ENCODE measurements around the gene FAHD1.
"Not testable (repeated sequence)": the region's sequence is repeated elsewhere in the genome, so short reads cannot be mapped to it uniquely, and the experiment has no call there.

FAHD1 gene

DNA sequence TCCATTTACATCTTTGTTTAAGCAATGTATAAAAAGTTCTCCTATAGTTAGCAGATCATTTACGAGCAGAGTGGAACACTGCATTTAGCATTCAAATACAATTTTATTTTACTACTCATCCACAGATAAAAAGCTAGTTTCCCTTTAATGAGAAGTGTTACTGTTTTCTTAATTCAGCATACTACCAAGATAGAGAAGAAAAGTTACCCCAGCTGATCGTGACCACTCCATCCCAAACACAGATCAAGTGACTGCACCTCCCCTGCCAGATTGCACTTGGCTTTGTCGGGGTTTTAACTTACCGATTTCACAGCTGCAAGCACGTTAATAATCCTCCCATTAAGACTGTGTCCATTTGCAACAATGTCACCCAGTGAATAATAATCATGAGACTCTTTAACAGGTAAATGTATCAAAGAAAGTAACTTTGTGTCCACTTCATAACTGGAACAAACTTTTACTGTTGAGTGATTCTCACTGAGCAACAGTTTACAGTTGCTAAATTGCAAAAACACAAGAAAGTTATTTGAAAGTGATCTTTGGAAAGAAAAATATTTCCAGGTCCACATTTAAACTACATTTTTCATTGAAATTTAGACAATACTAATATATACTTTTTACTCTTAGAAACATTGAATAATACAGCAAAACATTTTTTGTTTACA, 30.6 kb downstream of the FAHD1 start:
- DNase-seq = no peak

DNA sequence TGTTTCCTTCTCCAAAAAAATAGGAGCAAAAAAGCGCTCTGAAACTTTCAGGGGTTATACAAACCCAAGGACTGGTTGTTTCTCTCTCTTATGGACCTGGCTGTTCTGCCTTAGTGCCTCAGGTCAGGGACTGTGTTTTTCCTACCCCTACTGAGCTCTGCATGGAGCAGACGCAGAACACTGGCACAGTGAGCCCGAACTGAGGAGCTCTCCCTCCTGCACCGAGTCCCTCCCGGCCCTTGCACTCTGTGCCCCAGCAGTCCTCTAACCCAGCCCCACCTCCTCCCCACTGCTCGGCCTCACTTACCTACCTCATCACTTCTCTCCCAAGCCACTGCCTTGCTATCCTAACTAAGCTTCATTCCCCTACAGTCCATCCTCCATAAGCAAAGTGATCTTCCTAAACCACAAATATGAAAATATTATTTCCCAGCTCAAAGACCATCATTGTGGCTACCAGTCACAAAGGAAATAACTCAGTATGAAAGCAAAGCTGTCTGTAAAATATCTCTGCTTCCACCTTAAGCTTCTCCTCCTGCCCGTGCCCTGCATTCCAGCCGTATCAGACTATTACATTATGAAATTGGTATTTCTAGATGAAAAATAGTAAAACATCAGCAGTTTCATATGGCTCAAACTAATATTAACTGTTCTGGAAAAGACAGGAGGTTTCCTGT, 31.3 kb downstream of the FAHD1 start:
- no peak for DNase-seq

DNA sequence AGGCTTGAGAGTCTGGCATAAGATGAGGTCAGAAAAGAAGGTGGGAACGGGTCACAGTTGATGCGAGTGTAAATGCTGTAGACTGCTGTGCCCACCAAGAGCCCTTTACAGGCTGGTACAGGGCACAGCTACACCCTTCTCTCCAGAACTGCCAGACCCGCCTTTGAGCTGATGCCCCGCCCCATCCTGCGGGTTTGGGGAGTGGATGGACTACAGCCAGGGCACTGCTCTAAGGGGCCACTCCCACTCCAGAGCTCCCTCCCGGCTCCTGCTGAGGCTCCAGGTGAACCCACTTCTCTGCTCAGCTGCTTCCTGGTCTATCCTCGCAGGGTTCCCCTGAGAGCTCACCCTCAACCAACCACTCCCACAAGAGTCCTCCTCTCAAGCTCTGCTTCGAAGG, 32.6 kb downstream of the FAHD1 start:
- no peak for DNase-seq

DNA sequence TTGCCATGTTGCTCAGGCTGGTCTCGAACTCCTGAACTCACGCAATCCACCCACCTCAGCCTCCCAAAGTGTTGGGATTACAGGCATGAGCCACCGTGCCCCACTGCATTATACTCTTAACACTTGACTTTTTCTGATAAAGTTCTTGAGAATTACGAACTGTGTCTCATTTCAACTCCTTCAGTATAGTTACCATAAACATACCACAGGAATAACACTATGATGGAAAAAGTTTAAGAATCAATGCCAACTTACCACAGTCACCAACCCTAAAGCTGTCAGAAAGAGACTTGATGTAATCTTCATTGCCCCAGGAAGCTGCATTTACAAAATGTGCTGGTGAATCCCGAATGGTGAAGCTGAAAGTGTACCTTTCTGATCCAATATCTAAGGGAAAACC, 34.7 kb downstream of the FAHD1 start:
- no peak for DNase-seq

DNA sequence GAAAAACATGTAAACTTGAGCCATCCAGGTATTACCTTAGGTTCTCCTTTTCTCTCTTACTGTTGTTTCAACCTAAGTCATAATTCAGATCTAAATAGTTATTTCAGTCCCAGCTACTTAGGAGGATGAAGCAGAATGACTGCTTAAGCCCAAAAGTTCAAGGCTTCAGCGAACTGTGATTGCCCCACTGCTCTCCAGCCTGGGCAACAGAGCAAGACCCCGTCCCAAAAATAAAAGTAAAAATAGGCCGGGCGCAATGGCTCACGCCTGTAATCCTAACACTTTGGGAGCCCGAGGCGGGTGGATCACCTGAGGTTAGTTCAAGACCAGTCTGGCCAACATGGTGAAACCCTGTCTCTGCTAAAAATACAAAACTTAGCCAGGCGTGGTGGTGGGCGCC, 35.4 kb downstream of the FAHD1 start:
- DNase-seq = no peak

DNA sequence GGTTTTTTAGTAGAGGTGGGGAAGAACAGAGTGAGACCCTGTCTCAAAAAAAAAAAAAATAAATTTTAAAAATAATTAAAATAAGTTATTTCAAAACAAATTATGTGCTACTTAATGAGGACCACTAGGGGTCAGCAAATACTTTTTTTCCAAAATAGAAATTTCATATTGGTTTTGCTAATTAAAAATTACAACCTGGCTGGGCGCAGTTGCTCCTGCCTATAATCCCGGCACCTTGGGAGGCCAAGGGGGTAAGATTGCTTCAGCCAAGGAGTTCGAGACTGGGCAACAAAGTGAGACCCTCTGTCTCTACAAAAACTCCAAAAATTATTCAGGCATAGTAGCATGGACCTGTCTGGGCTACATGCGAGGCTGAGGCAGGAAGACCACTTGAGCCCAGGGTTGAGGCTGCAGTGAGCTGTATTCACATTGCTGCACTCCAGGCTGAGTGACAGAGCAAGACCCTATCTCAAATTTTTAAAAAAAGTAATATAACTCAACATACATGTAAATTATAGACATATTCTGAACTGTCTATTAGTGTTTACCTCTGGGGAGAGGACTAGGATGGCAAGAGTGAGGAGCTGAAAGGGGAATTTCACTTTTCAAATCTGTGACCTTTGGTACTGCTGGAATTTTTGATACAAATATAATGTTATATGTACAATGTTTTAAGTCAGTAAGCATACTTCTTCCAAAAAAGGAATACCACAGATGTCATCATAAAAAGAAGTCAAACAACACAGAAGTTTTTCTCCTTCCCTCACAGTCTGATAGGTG, 36.9 kb downstream of the FAHD1 start:
- no peak for DNase-seq

DNA sequence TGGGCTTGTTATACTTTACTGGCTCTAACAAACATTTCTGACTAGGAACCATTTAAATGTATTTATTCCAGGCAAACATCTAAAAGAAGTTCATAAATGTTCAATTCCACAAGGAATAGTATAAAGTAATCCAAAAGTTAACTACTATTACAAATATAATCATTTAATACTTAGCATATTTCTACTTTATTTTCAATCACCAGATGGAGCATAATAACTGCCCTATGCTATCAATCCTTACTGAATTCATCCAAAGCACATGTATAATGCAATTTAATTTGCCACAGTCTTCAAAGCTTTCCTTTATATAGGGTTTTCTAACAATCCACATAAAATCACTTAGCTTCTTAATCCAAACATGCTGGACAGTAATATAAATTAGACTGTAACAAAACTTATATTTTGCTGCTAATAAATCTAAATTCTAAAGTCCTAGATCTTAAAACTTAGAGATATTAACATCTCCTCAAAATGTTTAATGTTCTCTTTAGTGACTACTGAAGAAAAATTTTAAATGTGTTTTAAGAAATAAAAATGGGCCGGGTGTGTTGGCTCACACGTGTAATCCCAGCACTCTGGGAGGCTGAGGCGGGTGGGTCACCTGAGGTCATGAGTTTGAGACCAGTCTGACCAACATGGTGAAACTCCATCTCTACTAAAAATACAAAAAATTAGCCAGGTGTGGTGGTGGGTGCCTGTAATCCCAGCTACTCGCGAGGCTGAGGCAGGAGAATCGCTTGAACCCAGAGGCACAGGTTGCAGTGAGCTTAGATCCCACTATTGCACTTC, 39.1 kb downstream of the FAHD1 start:
- no peak for DNase-seq

DNA sequence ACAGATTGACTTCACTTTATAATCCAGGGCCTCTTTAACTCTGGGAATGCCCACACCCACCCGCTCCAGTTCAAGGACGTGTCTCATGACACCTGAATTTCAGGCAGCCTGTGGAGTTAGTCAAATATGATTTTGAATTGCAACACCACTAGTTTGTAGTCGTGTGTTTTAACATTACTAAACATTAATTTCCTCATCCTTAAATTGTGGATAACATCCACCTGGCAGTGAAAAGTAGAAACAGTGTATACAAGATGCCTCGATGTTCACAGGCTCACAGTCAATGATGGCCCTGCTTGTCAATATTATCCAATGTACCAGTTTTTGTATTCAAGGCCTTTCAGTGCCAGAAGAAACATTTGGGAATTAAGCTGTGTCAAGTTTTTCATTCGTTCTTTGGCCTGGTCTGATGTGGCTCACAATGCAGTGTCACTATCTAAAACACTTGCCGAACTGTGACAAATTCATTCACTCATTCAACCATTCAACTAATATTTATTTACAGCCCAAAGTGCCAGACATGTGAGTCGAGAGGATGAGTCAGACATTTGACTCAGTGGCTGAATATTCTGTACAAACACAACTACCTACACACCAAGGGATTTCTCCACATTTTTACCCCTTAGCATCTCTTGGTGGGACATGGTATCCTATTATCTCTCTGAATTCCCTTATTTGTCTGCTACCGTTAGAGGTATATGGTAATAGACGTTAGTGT, 43.5 kb downstream of the FAHD1 start:
- no peak for DNase-seq

DNA sequence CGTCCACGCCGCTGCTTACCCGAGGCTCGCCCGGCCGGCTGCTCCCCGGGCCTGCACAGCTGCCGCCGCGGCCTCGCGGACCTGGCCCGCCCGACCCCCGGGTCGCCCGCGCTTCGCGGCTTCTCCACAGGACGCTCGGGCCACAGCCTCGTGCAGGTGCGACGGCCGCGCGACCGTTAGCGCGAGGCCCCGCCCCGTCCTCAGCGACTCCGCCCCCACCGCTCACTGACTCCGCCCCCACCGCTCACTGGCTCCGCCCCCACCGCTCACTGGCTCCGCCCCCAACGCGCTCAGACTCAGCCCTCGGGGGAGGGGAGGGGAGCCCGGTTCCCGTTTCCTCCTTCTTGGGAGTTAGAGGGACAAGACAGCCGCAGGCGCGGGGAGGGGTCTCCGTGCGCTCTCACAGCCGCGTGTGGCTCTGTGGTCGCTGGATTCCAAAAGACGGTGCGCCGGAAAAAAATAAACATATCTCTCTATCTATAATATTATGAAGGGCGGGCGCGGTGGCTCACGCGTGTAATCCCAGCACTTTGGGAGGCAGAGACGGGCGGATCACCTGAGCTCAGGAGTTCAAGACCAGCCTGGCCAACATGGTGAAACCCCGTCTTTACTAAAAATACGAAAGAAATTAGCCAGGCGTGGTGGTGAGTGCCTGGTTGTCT, 45.1 kb downstream of the FAHD1 start, which contains the start of gene MEIOB:
MEIOB (minus strand) TSS at position 191 of the 662 bp plus-strand sequence. CDS start 3,989 bp downstream, outside the sequence.
- DNase-seq = no peak

DNA sequence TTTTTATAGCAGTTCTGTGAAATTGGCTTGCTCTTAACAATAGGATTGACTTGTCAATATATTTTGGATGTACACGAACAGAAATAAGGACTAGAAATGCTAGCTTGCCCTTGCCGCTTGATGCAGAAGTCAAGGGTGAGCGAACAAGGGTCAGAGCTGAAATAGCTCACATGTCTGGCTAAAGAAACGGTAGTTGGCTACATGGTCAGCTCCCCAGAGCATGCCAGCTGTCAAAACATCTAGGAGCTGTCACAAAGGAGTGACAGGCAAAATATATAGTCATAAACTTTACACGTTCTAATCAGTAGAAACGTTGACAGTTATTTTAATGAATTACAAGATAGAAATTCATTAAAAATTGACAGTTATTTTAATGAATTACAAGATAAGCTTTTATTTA, 47.8 kb downstream of the FAHD1 start:
- DNase-seq = no peak

DNA sequence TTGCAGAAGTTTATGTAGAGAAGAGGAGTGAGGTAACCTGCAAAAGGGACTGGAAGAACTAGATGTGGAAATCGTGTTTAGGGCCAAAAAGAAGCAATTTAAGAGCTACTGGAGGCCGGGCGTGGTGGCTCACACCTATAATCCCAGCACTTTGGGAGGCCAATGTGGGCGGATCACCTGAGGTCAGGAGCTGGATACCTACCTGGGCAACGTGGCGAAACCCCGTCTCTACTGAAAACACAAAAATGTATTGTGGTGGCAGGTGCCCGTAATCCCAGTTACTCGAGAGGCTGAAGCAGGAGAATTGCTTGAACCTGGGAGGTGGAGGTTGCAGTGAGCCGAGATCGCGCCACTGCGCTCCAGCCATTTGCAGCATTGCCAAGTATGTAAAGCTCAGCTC, 49.1 kb downstream of the FAHD1 start:
- not testable (repeated sequence) for DNase-seq

DNA sequence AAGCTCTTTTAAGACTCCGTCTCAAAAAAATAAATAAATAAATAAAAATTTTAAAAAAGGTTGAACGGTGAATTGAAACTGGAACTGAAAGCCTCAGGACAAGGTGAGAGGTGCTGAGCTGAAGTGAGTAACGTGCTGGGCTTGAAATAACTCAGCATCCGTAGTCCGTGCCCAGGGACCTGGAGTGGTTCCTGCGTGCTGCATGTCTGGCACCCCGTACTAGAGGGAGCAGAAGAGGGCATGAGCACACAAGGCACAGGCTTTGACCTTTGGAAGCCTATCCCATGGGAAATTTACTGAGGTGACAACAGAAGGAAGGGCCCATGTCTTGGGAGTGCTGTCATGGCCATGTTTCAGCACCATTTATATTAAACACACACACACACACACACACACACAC, 49.5 kb downstream of the FAHD1 start:
- DNase-seq = no peak

DNA sequence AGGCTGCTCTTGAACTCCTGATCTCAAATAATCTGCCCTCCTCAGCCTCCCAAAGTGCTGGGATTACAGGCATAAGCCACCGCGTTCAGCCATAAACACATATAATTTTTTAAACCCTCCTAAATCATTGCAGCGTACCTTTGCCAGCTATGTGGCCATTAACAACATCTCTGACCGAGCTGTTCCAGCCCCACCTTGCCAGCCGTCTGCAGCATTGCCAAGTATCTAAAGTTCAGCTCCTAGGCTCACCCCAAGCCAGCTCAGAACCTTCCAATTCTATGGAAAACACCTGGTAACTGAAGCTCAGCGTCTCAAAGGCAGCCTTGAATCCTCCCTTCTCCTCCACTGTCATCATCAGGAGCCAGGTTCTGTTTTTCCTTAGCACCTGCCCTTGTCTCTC, 50.1 kb downstream of the FAHD1 start:
- no peak for DNase-seq

DNA sequence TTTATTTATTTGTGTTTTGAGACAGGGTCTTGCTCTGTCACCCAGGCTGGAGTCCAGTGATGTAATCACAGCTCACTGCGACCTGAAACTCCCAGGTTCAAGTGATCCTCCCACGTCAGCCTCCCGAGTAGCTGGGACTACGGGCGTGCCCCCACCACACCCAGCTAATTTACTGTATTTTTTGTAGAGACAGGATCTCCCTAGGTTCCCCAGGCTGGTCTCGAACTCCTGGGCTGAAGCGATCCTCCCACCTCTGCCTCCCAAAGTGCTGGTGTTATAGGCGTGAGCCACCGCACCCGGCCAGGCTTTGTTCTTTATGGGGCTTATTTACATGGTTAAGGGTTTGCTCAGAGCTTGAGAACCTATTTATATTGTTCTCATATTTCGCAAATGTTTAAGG, 50.8 kb downstream of the FAHD1 start:
- DNase-seq = no peak

DNA sequence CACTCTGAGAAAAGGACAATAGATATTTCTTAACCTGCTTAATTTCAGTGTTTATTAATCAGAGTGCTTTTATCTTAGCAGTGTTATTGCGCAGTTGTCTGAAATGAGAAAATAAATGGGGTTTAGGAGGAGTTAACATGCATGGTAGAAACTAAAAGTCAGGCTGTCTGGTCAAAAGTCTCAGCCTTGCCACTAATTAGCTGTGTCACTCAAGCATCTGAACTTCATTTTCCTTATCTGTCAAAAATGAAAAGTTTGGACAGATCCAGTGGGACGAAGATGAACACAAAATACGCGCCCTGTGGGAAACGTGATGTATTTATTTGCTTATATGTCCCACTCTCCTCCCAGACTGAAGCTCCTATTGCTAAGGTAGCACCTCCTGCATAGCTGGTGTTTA, 51.2 kb downstream of the FAHD1 start:
- no peak for DNase-seq

Data from NCI-H2171 (cell line).